Body of pancreas (tissue), 4 donors: Measurements from ENCODE around the gene RAD54L. TPM values are rescaled to one million over a fixed set of nuclear protein-coding genes. Genes with fewer than 3 reads are reported as not detected.

Experiments used
- ATAC-seq: fragments of 150-250 bp; one replicate; pipeline ENCODE4 v1.9.1; 2016
- DNase-seq, 4 donors: peaks; one replicate each; pipeline ENCODE4 v3.0.0-alpha.2; 2019
- H3K27ac ChIP-seq, 4 donors: fragments of 200-600 bp; sonication (generic); 1 replicate in 3 of 4; 2 replicates in 1 of 4; pipeline versions ENCODE4 v1.5.1 to v1.6.1; 2016 to 2019; ENCODE audit warnings: mild to moderate bottlenecking in 1 of 4, mixed read lengths in 1 of 4, moderate library complexity in 1 of 4
- H3K27me3 ChIP-seq, 2 donors: fragments of 200-600 bp; sonication (generic); one replicate each; pipeline ENCODE4 v1.6.0; 2016; ENCODE audit warnings: mild to moderate bottlenecking in 1 of 2
- H3K36me3 ChIP-seq, 2 donors: fragments of 200-600 bp; sonication (generic); replicated peaks in 1 of 2; 2 replicates each; pipeline ENCODE4 v1.5.1; 2016; ENCODE audit warnings: low read depth in 2 of 2; ENCODE audit not compliant: insufficient read depth in 1 of 2
- H3K4me1 ChIP-seq: fragments of 200-600 bp; sonication (generic); one replicate; pipeline ENCODE4 v1.6.0; 2016
- H3K4me3 ChIP-seq, 2 donors: fragments of 200-600 bp; sonication (generic); 1 replicate in 1 of 2; 2 replicates in 1 of 2; pipeline ENCODE4 v1.5.1; 2016 to 2019
- H3K9me3 ChIP-seq, 3 donors: fragments of 200-600 bp; sonication (generic); 1 replicate in 2 of 3; 2 replicates in 1 of 3; pipeline ENCODE4 v1.5.1; 2016
- POLR2A ChIP-seq, 3 donors: fragments of 450-650 bp; IDR thresholded peaks; one replicate each; pipeline ENCODE4 v1.6.1; 2016; ENCODE audit warnings: antibody characterized with exemption in 3 of 3, mild to moderate bottlenecking in 2 of 3
- WGBS, 2 donors: methylation state at CpG; one replicate each; pipeline ENCODE4 v1.1.5; 2017; 5-methylcytosine and 5-hydroxymethylcytosine counted together
- intact Hi-C: fragments of 100-400 bp; cut with DNase I; formaldehyde crosslinking; loops from one replicate; pipeline ENCODE4 v1.15.1; 2023
- total RNA-seq, 2 donors: library from RNA; depleted of rRNA; stranded (reverse); fragments of >200 nt; gene quantifications; one replicate each; pipeline ENCODE4 v1.1.0, GENCODE V29; 2016
- TF ChIP-seq, protein P1 (sequence below), 7 experiments: fragments of 450-650 bp in 4 of 7; fragments of 200-600 bp in 3 of 7; sonication (generic) in 3 of 7; IDR thresholded peaks; one replicate each; pipeline ENCODE4 v1.5.1; 2016 to 2019; ENCODE audit warnings: antibody characterized with exemption in 7 of 7

Gene RAD54L
- total RNA-seq, 2 donors from 2014 or later = under 0.01 TPM; not detected in 1

DNA sequence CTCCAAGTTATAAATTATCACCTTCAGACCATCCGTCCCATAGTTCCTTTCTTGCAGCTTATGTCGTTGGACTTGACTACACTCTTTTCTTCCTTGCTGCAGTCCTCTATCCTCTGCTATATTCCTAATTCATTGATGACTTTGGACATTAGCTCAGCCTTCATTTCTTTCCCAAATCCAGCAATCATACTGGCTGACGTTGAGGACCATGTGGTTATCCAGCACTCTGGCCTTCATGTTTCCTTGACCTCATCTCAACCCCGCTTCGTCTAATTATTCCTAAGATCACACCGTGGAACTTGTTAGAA, 27.4 kb downstream of the RAD54L start:
- no peaks in the 10 kb centered on the region for H3K27me3 ChIP-seq
- no peaks in the 10 kb centered on the region for H3K4me1 ChIP-seq
- intact Hi-C loops = no loop called here
- H3K9me3 ChIP-seq = no peaks in the 10 kb centered on the region
- 76 to 85% methylated on average over 6 of the region's 6 CpGs for WGBS, 2 donors
- peaks cover 0 to 8% of the 10 kb centered on the region in 2 donors for H3K36me3 ChIP-seq
- no peak overlapping the region for H3K4me3 ChIP-seq
- TF ChIP-seq, protein P1, sequence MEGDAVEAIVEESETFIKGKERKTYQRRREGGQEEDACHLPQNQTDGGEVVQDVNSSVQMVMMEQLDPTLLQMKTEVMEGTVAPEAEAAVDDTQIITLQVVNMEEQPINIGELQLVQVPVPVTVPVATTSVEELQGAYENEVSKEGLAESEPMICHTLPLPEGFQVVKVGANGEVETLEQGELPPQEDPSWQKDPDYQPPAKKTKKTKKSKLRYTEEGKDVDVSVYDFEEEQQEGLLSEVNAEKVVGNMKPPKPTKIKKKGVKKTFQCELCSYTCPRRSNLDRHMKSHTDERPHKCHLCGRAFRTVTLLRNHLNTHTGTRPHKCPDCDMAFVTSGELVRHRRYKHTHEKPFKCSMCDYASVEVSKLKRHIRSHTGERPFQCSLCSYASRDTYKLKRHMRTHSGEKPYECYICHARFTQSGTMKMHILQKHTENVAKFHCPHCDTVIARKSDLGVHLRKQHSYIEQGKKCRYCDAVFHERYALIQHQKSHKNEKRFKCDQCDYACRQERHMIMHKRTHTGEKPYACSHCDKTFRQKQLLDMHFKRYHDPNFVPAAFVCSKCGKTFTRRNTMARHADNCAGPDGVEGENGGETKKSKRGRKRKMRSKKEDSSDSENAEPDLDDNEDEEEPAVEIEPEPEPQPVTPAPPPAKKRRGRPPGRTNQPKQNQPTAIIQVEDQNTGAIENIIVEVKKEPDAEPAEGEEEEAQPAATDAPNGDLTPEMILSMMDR (IDR thresholded peaks at IDR 0.05) = no peak
- TF ChIP-seq POLR2A (IDR thresholded peaks at IDR 0.05) = no peak
- no peak overlapping the region for H3K27ac ChIP-seq
- ATAC-seq (no peak), DNase-seq (no peak)

DNA sequence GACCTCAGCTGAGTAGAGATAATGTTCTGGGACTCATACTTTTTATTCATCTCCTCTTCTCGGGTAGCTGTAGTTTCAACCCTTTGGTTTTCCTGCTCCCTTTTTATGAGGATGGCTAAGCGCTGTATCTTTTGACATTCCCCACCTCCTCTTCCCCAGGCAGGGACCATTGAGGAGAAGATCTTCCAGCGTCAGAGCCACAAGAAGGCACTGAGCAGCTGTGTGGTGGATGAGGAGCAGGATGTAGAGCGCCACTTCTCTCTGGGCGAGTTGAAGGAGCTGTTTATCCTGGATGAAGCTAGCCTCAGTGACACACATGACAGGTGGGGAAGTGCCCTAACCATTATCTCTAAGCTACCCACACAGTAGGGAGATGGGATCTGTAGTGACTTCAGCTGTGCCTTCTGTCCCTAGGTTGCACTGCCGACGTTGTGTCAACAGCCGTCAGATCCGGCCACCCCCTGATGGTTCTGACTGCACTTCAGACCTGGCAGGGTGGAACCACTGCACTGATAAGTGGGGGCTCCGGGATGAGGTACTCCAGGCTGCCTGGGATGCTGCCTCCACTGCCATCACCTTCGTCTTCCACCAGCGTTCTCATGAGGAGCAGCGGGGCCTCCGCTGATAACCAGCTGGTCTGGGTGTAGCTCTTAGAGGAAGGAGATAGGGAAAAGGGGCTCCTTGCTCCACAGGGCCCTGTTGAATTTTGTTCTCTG, 30.3 kb downstream of the RAD54L start:
- H3K27ac ChIP-seq = no peak overlapping the region
- TF ChIP-seq, protein P1 (IDR thresholded peaks at IDR 0.05) = no peak
- TF ChIP-seq POLR2A (IDR thresholded peaks at IDR 0.05) = no peak
- ATAC-seq = no peak
- H3K9me3 ChIP-seq = no peaks in the 10 kb centered on the region
- no peaks in the 10 kb centered on the region for H3K4me1 ChIP-seq
- DNase-seq = no peak
- peaks cover 0 to 11% of the 10 kb centered on the region in 2 donors for H3K36me3 ChIP-seq
- WGBS, 2 donors = 75 to 88% methylated on average over 12 to 14 of the region's 14 CpGs
- H3K27me3 ChIP-seq = no peaks in the 10 kb centered on the region
- intact Hi-C loops = no loop called here
- no peak overlapping the region for H3K4me3 ChIP-seq

DNA sequence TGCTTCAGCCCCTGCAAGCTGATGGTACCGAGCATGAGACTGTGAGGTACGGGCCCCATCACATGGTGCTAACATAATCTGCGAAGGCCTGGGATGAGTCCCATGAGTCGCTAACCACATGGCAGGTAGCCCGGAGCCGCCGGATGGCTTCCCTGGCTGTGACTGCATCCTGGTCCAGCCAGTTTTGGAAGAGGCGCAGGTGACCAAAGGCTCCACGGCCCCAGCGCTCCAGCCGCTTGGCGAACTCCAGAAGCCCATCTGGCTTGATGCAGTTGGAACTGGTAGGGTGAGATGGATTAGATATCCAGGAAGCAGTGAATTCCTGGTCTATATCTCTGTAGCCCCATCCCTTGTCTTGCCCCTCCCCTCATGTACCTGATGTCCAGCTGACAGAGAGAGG, 31.2 kb downstream of the RAD54L start:
- Histone ChIP-seq H3K27me3 (no peaks in the 10 kb centered on the region), H3K9me3 (no peaks in the 10 kb centered on the region), H3K36me3 (peaks cover 0 to 11% of the 10 kb centered on the region in 2 donors), H3K4me3 (no peak overlapping the region), H3K4me1 (no peaks in the 10 kb centered on the region), H3K27ac (no peak overlapping the region)
- no peak for DNase-seq
- no peak for ATAC-seq
- TF ChIP-seq, protein P1 (IDR thresholded peaks at IDR 0.05) = no peak
- no peak for TF ChIP-seq POLR2A (IDR thresholded peaks at IDR 0.05)
- intact Hi-C loops = no loop called here
- WGBS, 2 donors = 93 to 95% methylated on average over 9 to 12 of the region's 12 CpGs

DNA sequence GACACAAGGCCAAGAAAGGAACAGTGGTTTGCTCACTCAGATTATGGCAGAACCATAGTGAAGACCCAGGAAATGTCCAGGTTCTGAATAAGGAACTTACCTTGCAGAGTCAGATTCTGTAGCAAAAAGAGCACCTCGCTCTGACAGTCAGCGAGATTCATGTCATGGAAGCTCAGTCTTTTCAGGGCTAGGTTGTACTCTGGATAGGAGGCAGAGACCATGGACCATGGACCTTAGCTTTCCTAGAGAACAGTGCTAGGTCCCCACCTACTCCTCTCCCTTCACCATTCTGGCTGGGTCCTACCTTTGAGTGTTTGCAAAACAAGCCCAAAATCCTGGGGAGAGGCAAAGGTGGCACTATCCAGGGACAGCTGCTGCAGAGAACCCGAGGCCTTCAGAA, 32.5 kb downstream of the RAD54L start:
- intact Hi-C loops = no loop called here
- Histone ChIP-seq H3K4me3 (no peak overlapping the region), H3K4me1 (no peaks in the 10 kb centered on the region), H3K9me3 (no peaks in the 10 kb centered on the region), H3K27me3 (no peaks in the 10 kb centered on the region), H3K36me3 (peaks cover 0 to 14% of the 10 kb centered on the region in 2 donors), H3K27ac (no peak overlapping the region)
- DNase-seq (no peak), ATAC-seq (no peak)
- TF ChIP-seq, protein P1 (IDR thresholded peaks at IDR 0.05) = no peak
- no peak for TF ChIP-seq POLR2A (IDR thresholded peaks at IDR 0.05)
- WGBS, 2 donors = 96 to 100% methylated on average over 3 of the region's 3 CpGs

DNA sequence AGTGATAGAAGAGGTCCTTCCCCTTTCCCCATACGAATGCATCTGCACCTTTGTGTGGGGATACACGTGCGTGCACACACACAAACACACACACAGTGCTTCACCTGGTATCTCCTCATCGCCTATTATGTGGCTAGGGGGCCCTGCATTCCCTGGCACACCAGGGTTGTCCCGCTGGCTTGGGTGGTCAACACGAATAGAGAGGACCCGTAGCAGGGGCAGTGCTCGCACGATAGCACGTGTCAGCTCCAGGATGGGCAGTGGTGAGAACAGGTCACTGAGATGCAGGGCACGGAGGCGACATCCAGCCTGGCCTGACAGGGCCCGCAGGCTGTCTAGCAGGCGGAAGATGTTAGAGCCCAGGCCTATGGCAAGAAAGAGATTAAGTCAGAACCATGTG, 33.5 kb downstream of the RAD54L start:
- Histone ChIP-seq H3K4me3 (no peak overlapping the region), H3K9me3 (no peaks in the 10 kb centered on the region), H3K4me1 (no peaks in the 10 kb centered on the region), H3K36me3 (peaks cover 0 to 17% of the 10 kb centered on the region in 2 donors), H3K27ac (no peak overlapping the region), H3K27me3 (no peaks in the 10 kb centered on the region)
- ATAC-seq (no peak), DNase-seq (no peak)
- TF ChIP-seq POLR2A (IDR thresholded peaks at IDR 0.05) = no peak
- TF ChIP-seq, protein P1 (IDR thresholded peaks at IDR 0.05) = no peak
- 91 to 92% methylated on average over 14 of the region's 14 CpGs for WGBS, 2 donors
- intact Hi-C loops = no loop called here
